Activated CD8-positive, alpha-beta memory T cell treated with anti-CD3 and anti-CD28 coated beads for 4 hours (primary cell): ENCODE data around the gene FLII.
A peak's percentile ranks its signal among the peaks of the same experiment; 100 is the strongest.

Experiments used
- DNase-seq, 2 donors: peaks; one replicate each; pipeline ENCODE4 v3.0.0-alpha.2; 2020; ENCODE audit warnings: low read depth in 2 of 2

The FLII gene

GRCh38 chr17:18260332-18261145 lies 2.0 kb upstream of the FLII start, which contains the start of gene MIEF2:
MIEF2 (plus strand) TSS chr17:18260662; CDS start chr17:18262721, 2,059 bp downstream.
- DNase-seq = peak; percentile 82 to 86

GRCh38 chr17:18259621-18260331 lies 1.2 kb upstream of the FLII start:
- no peak for DNase-seq

GRCh38 chr17:18257982-18258355 lies 569 bp downstream of the FLII start:
- no peak for DNase-seq

- no peak for DNase-seq
Measured at GRCh38 chr17:18257268-18257981, 1.1 kb downstream of the FLII start.

- DNase-seq = no peak
Measured at GRCh38 chr17:18256776-18257175, 1.8 kb downstream of the FLII start.

- DNase-seq = no peak
Measured at GRCh38 chr17:18256351-18256750, 2.2 kb downstream of the FLII start.

- DNase-seq = no peak
Measured at GRCh38 chr17:18254888-18255649, 3.5 kb downstream of the FLII start.

GRCh38 chr17:18253947-18254821 lies 4.4 kb downstream of the FLII start:
- DNase-seq = no peak

GRCh38 chr17:18253187-18253884 lies 5.2 kb downstream of the FLII start:
- DNase-seq = no peak

- DNase-seq = no peak
Measured at GRCh38 chr17:18252160-18252559, 6.4 kb downstream of the FLII start.

GRCh38 chr17:18251204-18251603 lies 7.3 kb downstream of the FLII start:
- no peak for DNase-seq

GRCh38 chr17:18250708-18251107 lies 7.8 kb downstream of the FLII start:
- no peak for DNase-seq

GRCh38 chr17:18250259-18250658 lies 8.3 kb downstream of the FLII start:
- DNase-seq = no peak

GRCh38 chr17:18248811-18249210 lies 9.7 kb downstream of the FLII start:
- no peak for DNase-seq

GRCh38 chr17:18248300-18248731 lies 10.2 kb downstream of the FLII start:
- DNase-seq = peak; percentile 38 to 41

- no peak for DNase-seq
Measured at GRCh38 chr17:18247613-18248001, 10.9 kb downstream of the FLII start.

GRCh38 chr17:18246880-18247612 lies 11.5 kb downstream of the FLII start:
- DNase-seq = no peak

GRCh38 chr17:18246109-18246725 lies 12.3 kb downstream of the FLII start:
- no peak for DNase-seq
